ENCODE data around the gene CDH2.

The CDH2 gene

DNA sequence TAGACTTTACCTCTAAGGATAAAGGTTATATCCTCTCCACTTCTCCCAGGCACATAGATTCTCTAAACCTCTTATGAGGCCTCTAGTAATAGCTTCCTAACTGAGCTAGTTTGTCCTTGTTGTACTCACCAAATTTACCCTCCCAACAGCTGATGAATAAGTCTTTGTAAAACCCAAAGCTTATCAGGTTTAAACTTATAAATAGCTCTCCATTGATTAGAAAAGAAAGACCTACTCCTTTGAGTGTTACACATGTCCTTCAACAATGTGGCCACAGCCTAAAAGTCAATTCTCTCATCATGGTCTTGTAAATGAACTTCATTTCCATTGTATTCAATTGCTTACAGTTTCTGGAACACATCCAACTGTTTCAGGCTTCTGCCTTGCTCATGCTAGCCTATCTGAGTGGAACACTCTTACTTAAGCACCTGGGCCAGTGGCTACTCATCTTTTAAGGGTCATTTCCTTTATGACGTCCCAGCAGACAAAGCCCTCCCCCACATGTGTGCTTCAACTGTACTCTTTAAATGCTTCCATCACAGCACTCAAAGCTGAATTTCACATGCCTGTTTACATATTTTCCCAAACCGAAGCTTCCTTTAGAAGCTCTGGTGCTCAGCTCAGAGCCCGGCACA lies 131.6 kb downstream of the CDH2 start:
- DNase-seq (ENCODE audit: low read depth, low spot score): no peak

DNA sequence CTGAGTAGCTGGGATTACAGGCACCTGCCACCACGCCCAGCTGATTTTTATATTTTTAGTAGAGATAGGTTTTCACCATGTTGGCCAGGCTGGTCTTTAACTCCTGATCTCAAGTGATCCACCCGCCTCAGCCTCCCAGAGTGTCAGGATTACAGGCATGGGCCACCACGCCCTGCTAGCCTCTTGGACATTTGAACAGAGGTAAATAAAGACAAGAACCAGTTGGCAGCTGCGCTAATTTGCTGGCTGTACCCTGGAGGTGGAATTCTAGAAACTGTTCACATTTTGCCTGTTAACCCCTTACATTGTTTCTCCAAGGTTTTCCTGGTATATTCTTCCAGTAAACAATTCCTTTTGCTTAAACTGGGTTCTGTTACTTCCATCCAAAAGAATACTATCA lies 132.9 kb downstream of the CDH2 start:
- no peak for DNase-seq (ENCODE audit: low read depth, low spot score)

DNA sequence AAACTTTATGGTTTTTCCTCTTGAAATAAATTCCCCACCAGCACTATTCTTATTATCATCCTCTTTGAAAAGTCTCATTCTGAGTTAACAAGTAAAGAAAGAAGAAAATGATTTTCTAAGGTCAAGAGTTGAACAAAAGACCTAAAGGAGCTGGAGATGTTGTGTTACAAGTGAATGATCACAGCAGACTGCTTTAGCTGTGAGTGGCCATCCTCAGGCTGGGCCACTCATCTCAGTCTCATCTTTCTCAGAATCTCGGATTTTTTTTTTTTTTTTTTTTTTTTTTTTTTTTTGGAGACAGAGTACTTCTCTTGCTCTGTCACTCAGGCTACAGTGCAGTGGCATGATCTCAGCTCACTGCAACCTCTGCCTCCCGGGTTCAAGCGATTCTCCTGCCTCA lies 133.3 kb downstream of the CDH2 start:
- no peak for DNase-seq (ENCODE audit: low read depth, low spot score)

DNA sequence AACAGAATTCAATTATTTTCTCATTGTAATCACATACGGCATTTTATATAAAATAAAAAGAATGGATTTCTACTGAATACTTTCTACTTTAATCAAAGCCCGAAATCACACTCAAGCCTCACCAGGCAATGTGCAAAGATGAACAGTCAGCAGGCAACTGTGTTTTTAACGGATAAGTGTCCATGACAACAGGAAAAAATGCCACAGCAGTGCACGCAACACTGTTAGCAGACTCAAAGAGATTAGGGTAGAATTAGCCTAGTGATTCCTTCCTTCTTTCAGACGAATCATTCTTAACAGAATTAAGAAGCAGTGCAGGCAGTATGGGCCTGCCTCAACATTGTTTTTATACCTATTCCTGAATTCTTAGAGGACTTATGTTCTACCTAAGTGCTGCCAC lies 135.6 kb downstream of the CDH2 start:
- DNase-seq (ENCODE audit: low read depth, low spot score): no peak

DNA sequence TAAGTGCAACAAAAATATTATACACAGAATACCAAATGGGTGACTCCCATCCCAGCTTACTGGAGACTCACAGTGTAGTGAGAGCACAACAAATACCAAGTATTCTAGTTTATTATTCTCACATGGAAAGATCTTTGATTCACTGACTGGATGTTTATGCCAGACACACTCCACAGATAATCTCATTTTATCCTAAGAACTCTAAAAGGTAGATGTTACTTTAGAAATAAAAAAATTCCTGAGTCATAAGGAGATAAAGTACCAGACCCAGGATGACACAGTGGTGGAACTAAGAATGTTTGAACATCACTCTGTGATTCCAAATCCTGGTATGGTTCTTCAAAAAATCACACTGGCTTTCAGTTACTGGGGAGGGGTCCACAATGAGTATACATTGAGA lies 136.2 kb downstream of the CDH2 start:
- no peak for DNase-seq (ENCODE audit: low read depth, low spot score)

DNA sequence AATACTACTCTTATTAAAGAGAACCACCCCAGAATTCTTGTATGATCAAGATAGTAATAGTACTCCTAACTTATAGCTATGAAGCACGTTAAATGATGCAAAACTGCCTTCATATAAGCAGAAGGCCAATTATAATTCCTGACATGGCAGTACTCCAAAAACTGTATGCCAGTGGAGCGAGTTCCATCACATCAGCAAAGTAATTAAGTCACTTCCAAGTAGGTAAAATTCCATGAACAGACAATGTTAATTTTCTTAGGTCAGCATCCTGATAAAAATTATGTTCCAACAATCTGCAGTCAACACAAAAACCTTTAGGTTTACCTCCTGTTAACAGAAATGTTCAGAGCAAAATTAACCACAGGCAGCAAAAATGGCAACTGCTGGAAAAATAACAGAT lies 136.7 kb downstream of the CDH2 start:
- no peak for DNase-seq (ENCODE audit: low read depth, low spot score)

DNA sequence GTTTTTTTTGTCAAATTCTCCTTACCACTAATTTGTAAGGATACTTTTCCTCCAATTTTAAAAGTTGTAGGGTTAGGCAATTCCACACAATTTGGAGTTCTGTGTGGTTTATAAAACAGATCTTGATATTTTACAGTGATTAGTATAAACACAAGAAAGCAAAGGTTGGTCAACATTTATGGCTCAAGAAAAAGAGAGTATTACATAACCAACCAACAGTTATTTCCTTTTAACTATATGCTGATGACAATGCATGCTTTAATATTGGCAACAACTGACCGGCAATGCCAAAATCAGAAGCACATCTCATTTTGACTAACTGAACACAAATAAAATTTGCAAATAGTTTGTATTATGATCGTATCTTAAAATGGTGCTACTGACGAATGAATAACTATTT lies 137.2 kb downstream of the CDH2 start:
- DNase-seq (ENCODE audit: low read depth, low spot score): no peak

DNA sequence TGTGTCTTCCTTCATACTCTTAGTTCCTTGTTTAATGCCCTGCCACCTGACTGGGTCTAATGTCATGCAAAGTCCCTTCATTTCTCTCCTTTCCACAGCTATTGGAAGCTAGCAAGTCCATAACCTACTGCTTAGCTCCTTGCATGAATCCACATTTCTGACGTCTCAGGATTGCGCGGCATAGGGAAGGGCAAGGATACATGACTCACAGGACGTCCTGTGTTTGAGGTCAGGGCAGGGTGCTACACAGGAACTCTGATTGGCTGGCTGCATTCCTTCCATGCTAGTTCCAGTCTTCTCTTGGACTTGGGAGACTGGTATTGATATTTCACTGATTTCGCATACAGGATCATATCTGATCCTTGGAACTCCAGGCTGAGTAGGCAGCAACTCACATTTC lies 137.9 kb downstream of the CDH2 start:
- DNase-seq (ENCODE audit: low read depth, low spot score): no peak

DNA sequence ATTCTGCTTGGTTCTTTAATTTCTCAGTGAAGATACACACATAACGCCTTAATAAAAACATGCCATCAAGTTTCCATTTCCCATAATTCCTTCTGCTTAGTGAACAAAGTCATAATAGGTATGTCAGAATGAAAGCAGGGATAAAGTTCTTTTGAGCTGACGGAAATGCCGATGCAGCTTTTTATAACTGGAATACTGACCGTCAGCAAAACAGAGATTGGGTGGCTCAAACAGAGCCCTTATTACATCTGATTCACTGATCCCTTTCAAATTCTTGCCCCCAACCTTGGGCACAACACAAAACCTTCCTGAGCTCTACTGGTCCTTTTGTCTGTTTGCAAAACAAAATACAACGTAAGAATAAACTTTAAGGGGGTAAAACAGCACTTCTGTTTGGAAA lies 140.4 kb downstream of the CDH2 start:
- no peak for DNase-seq (ENCODE audit: low read depth, low spot score)

DNA sequence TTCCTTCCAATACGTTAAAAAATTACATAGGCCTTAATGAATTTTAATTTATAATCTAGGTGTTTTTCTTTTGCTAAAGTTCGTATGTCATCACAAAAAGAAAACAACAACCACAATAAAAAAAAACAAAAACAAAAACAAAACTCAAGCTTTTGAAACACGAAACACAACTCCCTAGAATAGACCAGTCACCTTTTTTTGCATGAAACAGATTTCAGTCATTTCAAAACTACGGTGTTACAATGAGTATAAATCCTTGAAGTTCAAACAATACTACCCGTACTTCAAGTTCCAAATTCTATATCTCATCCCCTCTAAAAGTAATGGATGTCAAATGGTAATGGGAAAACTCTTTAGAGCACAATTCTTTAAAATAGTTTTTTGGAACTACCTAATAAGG lies 142.4 kb downstream of the CDH2 start:
- no peak for DNase-seq (ENCODE audit: low read depth, low spot score)

DNA sequence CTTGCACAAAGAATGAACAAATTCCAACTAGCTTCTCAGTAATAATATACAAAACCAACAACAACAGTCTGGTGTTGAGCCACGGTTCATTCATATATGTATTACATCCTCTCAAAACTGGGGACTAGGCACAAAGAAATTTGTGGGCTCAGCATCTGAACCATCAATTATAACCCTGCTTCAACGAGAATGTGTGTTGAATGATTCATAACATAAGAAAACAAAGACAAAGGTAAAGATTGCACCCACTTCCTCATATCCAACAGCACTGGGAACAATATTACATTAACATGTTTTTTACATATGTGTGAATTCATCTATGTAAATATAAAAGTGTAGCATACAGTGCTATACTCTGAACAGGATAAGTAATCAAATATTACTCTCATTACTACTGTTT lies 144.8 kb downstream of the CDH2 start:
- DNase-seq (ENCODE audit: low read depth, low spot score): no peak

DNA sequence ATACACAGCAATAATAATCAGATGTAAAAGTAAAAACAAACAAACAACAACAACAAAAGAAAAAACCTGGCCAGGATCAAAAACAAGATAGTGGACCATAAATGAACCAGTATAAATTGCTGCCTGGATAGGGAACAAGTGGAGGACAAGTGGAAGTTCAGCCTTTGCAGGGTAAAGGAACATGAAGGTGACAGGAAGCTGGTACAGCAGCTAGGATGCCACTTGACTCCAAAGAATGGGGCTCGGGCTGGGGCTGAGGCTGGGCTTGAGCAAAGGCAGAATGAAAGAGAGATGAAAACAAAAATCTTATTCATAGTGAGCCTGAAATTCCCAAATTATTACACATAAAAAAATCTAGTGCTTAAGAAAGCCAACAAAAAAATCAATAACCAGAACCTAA lies 146.5 kb downstream of the CDH2 start:
- DNase-seq (ENCODE audit: low read depth, low spot score): no peak

DNA sequence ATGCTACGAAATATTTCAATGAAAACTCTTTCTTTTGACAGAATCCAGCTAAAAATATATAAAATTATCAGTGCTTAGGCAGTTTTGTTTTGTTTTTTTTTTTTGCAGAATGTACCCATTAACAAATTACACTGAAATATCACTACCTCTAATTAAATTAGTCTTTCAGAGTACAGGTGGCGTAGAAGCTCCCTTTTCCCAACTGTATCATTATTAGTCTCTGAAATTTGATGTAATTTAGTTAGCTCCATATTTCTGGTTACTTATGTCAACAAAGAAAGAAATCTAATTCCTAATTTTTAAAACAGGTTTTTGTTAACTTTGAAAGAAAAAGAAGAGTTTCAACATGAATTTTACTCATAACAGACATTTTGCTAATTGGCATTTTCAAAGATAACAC lies 149.2 kb downstream of the CDH2 start:
- DNase-seq (ENCODE audit: low read depth, low spot score): no peak

DNA sequence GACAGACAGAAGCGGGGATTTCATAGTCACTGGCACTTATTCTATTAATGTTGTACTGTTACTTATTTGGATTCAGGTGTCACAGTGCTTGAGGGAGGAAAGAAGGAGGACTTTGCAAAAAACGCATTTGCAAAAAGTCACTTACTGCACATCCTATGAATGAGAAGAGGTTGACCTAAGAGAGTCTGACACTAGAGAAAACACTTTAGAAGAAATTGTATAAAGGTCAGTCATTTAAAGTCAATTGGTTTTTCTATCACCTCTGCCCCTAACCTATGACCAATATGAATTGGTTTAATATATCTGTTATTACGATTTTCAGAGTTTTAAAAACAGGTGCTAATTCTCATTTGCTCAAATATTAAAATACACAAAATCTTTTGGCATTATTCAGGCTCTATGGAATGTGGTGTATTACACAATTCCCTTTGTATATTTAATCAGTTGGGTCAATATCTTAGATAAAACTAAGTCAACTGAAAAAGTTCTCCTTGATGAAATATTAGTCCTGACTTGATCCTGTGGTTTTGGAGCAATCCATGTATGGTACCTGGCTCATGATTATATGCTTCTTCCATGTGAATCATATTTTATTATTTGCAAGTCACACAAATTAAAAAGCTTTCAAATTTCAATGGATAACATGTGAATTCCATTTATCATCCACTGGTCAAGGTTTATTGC lies 157.4 kb downstream of the CDH2 start:
- DNase-seq (ENCODE audit: low read depth, low spot score): no peak

DNA sequence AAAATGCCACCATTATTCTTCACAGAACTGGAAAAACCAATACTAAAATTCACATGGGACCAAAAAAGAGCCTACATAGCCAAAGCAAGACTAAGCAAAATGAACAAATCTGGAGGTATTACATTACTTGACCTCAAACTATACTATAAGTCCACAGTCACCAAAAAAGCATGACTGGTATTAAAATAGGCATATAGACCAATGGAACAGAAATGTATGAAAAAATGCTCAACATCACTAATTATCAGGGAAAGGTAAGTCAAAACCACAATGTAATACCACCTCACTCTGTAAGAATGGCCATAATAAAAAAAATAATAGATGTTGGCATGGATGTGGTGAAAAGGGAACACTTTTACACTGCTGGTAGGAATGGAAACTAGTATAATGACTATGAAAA lies 158.6 kb downstream of the CDH2 start:
- no peak for DNase-seq (ENCODE audit: low read depth, low spot score)

DNA sequence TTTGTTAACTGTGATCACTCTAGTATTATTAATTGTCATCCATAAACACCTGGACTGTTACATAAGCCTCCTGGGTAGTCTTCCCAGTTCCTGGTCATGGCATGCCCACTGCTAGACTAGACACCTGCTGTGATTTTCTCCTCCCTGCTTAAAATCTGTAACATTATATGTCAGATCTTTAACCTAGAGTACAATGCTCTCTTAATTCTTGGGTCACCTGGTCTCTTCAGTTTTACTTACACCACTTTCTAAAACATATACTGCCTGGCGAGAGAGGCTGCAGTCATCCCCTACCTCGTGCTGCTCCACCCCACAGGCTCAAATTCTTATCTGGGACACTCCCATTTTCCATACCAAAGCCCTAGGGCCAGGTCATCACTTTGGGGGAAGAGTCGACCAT lies 161.3 kb downstream of the CDH2 start:
- DNase-seq (ENCODE audit: low read depth, low spot score): no peak

DNA sequence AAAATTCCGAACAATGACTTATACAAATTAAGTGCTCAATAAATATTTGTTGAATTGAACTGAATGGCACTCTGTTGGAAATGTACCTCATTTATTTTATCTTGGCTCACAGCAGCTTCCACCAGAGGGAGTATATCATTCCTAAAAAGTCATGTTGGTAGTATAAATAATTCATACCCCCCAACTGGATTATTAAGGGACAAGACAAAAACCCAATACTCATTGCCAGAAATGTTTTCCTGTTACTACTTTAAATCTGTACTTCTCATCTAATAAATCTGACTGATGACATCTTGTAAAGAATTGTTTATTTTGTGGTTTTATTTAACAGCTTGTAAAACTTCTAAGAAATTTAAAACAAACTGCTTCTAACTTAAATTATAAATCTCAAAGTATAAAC lies 163.9 kb downstream of the CDH2 start:
- DNase-seq (ENCODE audit: low read depth, low spot score): no peak

DNA sequence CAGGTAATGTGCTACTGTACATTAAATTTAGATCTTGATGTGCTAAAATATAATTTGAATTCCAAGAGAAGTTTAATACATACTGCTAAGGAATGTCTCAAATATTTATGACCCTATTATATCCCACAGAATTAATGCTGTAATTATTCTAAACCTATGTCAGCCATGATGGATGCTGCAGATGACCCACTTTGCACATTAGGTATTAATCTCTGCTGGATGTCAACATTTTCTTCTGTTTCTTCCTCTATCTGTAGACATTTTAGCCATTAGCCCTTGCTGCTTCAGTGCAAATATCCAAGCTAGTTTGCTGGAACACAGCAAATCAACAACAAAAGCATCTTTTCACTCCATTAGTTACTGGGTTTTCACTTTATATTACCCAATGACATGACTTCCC lies 164.6 kb downstream of the CDH2 start:
- no peak for DNase-seq (ENCODE audit: low read depth, low spot score)

DNA sequence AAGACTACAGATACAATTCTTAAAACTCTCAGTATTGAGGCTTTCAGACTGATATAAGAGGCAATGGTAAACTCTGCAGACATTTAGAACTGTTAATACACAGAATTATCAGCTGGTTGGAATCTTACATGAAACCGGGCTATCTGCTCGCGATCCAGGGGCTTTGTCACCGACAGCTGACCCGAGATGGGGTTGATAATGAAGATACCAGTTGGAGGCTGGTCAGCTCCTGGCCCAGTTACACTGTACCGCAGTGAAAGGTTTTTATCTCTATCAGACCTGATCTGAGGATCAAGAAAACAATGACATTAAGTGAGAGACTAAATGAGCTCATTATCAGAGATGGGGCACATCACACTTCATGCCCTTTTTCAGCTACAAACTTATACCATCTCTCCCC lies 167.3 kb downstream of the CDH2 start:
- DNase-seq (ENCODE audit: low read depth, low spot score): no peak

DNA sequence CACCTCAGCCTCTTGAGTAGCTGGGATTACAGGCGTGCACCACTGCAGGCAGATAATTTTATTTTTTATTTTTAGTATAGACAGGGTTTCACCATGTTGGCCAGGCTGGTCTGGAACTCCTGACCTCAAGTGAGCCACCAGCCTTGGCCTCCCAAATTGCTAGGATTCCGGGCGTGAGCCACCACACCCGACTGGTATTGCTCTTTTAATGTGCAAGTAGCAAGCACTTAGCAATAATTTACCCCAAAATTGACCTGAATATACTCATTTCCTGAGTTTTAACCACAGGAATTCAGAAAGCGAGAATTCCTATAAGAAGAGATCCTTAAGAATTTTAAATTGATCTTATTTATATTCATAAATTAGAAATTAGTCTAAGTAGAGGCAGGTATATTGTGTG lies 169.1 kb downstream of the CDH2 start:
- DNase-seq (ENCODE audit: low read depth, low spot score): no peak

DNA sequence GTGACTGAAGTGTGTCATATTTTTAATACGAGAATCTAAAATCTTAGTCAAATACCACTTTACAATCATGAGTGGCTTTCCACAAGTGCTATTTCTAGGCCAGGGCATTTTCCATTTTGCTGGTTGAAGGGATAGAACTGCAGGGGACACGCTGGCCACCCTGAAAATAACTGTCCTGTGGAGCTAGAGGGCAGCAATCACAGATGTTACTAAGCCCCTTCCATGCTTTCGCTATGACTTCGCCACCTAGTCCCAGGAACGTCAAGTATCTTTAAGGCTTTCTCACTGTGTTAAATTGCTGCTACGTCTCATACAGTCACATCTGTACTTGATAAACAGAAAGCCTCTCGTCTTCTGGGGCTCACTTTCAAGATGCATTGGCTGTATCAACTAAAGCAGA lies 171.8 kb downstream of the CDH2 start:
- DNase-seq (ENCODE audit: low read depth, low spot score): no peak

DNA sequence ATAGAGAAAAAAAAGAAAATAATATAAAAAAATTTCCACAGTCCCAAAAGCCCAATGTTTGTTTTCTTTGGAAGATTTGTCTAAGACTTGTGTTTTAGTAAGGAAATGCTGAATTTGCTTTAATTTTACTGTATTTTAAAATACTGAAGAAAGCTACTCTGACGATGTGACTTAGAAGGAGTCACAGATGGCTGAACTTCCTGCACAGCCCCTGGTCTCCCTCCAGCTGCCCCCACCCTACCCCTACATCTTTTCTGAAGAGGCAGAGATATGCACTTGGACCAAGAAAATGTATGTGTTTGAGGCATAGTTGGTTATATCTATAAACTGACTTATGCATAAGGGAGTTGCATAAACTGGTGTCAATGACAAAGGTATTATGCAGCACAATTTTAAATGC lies 172.3 kb downstream of the CDH2 start:
- no peak for DNase-seq (ENCODE audit: low read depth, low spot score)

DNA sequence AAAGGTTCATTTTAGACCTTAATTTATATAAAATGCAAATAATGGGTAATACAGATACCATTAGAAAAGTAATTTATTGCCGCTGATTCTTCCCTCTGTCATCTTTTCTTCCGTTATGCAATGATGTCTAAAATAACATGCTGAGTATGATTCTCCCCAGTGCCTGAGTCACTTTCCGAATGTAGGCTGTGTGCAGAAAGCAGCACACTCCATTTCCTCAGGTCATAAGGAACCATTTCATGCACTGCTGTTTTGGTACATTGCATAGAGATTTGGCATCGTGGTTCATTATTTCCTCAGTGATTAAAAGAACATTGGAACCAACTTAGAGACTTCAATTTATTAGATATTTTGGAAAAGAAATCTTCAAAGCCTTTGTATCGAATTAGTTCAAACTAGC lies 173.5 kb downstream of the CDH2 start:
- no peak for DNase-seq (ENCODE audit: low read depth, low spot score)

DNA sequence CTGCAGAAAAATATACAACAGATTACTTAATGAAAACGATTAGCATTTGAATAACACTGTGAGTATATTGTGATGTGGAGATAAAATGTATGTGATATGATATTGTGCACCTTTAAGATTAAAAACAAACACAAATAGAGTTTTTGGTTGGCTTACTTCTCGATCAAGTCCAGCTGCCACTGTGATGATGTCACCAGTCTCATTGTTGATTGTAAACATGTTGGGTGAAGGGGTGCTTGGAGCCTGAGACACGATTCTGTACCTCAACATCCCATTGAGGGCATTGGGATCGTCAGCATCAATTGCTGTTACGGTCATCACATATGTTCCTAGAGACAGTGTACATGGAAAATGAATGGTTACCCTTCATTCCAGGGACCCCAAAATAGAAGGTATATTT lies 174.1 kb downstream of the CDH2 start:
- no peak for DNase-seq (ENCODE audit: low read depth, low spot score)

Data from iPS DF 19.7 (cell line).